ENCODE results near the gene CAPN2.
"Not testable (repeated sequence)": the region's sequence is repeated elsewhere in the genome, so short reads cannot be mapped to it uniquely, and the experiment has no call there.

The CAPN2 gene

DNA sequence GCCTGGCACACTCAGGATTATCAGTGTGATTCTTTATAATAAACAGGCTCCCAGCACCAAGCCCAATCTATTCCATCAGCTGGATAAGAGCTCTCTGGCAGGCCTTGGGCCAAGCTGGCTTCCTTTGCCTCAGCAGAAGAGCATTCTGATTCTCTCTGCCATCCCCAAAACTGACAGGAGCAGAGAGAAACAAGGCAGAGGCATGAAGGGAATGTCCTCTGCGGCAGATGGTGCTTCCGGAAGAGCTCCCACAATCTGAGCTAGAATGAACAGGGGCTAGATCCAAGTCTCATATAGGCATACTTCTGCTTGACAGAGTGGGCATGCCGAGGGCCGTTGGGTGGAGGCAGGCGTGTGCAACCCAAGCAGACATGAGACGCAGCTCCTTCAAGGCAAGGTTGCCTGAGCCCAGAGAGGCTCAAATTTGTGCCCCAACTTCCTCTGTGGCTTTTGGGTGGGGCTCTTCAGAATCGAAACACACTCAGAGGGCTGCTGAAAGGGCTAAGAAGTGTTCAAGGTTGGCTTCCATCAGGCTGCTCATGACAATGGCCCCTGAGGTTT lies 4.0 kb downstream of the CAPN2 start:
- DNase-seq (ENCODE audit: low read depth in 1 of 2, low spot score in 1 of 2) = peak; percentile 26 to 31

DNA sequence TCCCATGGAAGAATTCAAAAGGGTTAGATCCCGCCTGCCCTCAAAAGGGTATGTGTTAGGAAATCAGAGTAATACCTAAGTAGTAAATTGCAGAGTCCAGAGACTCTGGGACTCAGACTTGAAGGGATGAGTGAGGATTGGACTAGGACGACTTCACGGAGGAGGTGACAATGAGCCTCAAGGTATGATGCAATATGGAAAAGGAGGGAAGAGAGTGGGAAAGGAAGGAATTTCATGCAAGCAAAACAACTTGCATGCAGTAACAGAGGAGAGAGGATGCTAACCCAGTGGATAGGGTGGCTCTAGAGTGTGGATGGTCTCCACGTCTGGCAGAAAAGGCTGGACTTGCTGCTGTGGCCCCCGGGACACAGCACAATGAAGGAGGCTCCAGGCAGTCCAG lies 4.8 kb downstream of the CAPN2 start:
- no peak for DNase-seq (ENCODE audit: low read depth in 1 of 2, low spot score in 1 of 2)

DNA sequence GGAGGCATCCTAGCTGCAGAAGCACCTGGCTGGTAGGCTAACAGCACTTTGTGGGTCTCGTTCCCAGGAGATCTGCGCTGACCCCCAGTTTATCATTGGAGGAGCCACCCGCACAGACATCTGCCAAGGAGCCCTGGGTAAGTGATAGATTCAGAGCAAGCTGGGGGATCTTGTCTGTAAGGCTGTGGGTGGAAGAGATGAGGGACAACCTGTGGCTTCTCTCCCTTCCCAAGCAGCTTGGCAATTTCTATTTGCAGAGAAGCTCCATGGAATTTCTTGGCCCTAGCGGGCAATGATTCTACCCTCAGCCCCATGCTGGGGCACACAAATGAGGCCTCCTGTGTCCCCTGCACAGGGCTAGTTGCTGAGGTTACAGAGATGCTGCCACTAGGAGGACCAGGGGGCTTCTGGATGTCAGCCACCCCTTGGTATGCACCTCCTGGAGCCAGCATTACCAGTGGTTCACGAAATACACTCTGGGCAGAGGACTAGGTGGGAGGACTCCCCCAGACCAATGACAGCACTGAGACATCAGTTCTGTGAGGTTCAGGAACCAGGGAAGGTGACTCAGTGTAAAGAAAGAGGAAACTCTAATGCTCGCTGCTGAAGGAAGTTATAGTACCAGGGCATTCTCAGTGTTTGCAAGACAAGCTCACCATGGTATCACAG lies 5.5 kb downstream of the CAPN2 start:
- DNase-seq (ENCODE audit: low read depth in 1 of 2, low spot score in 1 of 2) = no peak

- DNase-seq (ENCODE audit: low read depth in 1 of 2, low spot score in 1 of 2) = no peak
These were observed 6.5 kb downstream of the CAPN2 start for GRCh38 chr1:223718850-223719249.

DNA sequence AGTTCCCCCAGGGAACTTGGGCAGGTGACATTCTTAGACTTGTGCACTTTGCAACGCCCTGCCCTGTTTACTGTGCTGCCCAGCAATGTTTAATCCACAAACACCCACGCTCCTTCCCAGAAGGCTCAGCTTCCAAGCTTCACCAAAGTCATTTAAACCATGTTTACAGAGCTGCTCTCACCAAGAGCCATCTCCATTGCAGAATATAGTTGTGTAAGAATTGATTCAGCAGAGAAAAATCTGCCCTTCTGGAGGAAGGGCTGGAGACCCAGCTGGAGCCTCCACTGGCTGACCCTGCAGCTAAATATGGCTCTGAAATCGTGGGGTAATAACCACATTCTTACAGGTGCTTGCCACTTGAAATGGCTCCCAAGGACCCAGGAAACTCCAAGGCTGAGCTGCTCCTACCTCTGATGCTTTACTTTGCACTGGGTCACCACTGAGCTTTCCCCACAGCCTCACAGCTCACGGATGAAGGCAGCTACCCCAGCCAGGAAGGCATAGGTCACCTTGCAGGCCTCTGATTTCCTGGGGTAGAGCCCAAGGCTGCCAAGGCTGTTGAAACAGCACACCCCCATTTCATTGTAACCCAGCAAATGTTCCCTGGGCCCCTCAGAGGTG lies 8.7 kb downstream of the CAPN2 start:
- no peak for DNase-seq (ENCODE audit: low read depth in 1 of 2, low spot score in 1 of 2)

GRCh38 chr1:223721658-223722607 lies 9.6 kb downstream of the CAPN2 start:
- DNase-seq (ENCODE audit: low read depth in 1 of 2, low spot score in 1 of 2) = no peak

DNA sequence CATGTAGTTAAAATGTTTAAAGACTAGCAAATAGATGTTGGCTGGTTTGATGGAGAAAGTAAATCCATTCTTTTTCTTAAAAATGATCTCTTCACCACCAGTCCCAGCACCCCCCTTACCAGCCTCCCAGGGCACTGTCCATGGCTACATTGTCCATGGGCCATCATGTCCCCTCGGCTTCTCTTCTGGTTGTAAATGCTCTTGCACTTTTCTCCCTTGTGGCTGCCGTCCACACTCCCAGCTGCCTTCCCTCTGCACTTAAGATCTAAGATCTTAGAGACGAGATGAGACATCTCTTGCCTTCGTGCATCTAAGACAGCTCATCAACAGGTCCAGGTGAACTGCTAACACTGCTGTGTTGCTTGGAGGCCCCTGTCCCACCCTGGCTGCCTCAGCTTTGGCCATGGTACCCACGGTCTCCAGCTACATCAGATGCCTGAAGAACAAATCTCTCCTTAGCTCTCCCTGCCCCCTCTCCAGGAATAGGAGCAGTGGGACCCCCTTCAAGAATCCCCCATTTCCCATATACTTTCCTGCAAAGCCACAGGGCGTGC lies 11.1 kb downstream of the CAPN2 start:
- DNase-seq (ENCODE audit: low read depth in 1 of 2, low spot score in 1 of 2) = no peak

DNA sequence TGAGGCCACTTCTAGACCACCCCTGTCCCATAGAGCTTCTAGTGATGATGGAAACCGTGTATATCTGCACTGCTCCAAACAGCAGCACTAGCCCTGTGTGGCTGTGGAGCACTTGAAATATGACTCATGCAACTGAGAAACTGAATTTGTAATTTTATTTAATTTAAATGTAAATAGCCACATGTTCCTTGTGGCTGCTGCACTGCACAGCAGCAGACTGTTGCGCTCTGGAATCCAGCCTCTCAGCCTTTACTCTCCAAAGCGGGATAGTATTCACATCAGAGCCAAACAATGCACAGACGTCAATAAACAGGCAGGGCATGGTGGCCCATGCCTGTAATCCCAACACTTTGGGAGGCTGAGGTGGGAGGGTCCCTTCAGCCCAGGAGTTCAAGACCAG lies 12.0 kb downstream of the CAPN2 start:
- no peak for DNase-seq (ENCODE audit: low read depth in 1 of 2, low spot score in 1 of 2)

DNA sequence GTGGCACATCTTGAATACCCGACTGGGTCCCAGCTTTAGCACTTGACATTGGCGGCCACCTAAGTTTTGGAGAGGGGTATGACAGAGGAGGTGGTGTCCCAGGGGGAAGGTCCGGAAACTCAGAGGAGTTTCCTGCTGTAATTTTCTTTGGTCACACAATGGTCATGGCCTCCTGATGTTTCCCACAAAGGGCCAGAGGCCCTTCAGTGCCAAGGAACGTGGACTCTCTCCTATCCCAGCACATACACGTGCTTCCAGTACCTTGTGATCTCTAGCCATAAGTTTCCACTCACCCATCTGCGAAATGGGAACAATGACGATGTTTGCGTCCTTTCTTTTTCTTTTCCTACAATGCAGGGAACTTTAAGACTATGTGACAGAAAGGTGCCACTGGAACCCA lies 13.2 kb downstream of the CAPN2 start:
- no peak for DNase-seq (ENCODE audit: low read depth in 1 of 2, low spot score in 1 of 2)

- peak; percentile 61 to 79 for DNase-seq (ENCODE audit: low read depth in 1 of 2, low spot score in 1 of 2)
These were observed 14.2 kb downstream of the CAPN2 start for GRCh38 chr1:223726380-223727001.

DNA sequence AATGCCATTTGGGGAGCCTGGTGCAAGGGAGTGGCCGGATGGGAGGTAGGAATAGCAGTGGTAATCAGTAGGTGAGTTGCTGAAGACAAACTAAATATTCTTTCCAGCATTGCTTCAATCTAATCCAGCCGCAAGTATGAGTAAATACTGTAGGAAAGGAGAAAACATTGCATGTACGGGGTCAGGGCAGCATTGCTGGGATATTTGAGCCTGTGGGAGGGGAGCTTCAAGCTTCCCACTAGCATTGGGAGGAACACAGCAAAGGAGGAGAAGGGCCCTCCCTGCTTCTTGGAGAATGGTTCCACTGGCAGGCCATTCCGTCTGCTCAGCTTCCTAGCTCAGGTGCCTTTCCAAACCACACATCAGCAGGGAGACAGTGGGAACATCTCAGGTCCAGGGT lies 15.2 kb downstream of the CAPN2 start:
- DNase-seq (ENCODE audit: low read depth in 1 of 2, low spot score in 1 of 2) = no peak

DNA sequence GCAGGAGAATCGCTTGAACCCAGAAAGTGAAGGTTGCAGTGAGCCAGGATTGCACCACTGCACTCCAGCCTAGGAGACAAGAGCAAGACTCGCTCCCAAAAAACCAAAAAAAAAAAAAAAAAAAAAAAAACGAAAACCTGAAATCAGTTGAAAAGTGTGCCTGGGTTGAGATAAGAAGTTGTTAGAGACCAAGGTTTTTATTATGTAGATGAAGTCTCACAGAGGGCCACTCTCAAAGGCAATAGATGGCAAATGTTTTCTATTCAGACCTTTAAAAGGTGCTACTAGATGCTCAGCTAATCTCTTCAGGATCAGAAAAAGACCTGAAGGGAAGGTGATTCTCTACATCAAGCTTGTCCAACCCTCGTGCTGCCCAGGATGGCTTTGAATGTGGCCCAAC lies 17.6 kb downstream of the CAPN2 start:
- no peak for DNase-seq (ENCODE audit: low read depth in 1 of 2, low spot score in 1 of 2)

GRCh38 chr1:223730479-223731132 lies 18.3 kb downstream of the CAPN2 start:
- DNase-seq (ENCODE audit: low read depth in 1 of 2, low spot score in 1 of 2) = no peak

DNA sequence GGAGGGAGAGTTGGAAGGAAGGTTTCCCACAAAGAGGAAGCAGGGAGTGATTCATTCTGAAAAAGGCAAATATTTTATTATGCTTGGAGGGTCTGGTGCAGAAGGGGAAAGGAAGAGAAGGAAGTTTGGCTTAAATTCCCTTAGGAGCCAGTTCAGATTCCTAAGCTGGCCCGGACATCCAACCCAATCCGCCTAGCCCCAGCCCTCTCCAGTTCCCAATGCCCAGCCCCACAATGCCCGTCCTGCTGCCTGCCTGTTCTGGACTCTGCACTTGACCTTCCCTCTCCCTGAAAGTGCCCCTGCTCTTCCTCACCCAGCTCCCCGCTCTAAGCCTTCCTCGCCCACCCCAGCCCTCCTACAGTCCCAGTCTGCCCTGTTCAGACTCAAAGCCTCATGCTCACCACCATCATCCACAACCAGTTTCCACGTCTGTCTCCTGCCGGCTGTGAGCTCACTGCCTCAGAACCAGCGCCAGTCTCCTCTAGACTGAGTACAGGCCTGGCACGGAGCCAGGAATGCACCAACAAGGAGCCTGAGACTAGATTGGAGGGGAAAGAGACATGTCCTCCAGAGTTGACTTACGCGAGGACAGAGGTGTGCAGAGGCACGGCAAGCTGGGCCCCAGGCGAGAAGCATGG lies 18.9 kb downstream of the CAPN2 start:
- DNase-seq (ENCODE audit: low read depth in 1 of 2, low spot score in 1 of 2) = no peak

- DNase-seq (ENCODE audit: low read depth in 1 of 2, low spot score in 1 of 2) = no peak
These were observed 20.9 kb downstream of the CAPN2 start for GRCh38 chr1:223732993-223733798.

DNA sequence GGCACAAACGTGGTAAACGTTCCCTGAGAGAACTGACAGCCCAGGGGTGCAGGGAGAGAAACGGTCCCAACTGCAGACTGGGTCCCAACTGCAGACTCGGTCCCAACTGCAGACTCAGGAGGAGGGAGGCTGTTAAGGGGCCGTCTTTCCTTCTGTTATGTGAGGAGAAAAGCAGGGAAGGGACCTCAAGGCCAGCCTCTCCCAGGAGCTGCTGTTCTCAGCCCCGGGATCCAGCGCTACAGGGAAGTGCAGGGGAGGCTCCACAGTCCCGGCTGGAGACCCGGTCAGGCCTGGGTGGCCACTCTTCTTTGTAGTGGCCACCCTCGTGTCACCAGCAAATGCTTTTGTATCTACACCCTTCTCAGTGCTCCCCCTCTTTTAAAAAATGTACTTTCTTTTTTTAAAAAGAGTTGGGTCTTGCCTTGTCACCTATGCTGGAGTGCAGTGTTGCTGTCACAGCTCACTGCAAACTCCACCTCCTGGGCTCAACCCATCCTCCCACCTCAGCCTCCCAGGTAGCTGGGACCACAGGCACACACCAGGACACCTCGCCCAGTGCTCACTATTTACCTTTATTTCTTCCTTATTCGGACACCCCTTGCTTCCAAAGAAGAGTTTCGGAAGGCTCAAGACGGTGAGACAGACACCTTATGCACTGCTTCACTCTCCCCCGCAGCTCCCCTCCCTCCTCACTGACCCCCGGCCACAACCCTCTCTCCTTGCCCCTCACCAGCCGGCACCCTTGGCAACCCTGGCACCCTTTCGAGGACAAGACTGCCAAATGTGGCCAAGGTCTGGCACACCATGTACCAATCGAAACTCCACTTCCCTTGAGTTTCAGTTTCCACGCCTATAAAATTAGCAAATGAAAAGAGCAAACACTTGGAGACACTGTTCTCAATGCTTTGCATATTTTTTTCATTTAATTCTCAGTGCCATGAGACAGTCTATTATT lies 21.8 kb downstream of the CAPN2 start:
- no peak for DNase-seq (ENCODE audit: low read depth in 1 of 2, low spot score in 1 of 2)

DNA sequence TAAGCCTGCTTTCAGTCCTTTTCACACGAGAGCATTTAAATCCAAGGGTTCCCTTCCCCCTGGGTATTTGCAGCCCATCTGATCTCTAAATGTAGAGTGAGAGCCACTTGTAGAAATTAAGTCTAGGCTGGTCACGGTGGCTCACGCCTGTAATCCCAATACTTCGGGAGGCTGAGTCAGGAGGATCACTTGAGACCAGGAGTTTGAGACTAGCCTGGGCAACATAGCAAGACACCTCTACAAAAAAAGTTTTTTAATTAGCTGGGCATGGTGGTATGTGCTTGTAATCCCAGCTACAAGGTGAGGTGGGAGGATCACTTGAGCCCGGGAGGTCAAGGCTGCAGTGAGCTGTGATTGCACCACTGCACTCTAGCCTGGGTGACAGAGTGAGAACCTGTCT lies 24.3 kb downstream of the CAPN2 start:
- not testable (repeated sequence) for DNase-seq (ENCODE audit: low read depth in 1 of 2, low spot score in 1 of 2)

DNA sequence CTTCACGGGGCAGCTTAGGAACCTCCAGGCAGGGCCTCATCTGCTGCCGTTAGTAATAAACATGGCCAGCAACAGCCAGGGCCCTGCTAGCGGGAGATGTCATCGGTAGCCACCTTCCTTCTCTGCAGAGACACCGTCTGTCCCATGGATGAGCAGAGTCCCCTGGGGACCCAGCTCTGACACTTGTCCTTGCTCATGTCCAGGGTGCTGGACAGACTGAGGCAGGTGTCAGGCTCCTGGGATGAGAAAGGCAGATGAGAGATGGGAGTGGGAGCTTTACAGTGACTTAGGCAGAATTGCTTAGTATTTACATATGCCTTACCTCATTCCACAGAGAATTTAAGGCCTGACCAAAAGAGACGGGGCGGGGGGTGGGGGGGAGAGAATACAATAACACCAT lies 25.0 kb downstream of the CAPN2 start:
- DNase-seq (ENCODE audit: low read depth in 1 of 2, low spot score in 1 of 2) = no peak

Measured in activated T-helper 1 cell treated with anti-CD3 and anti-CD28 coated beads, Interleukin-2, amount 50 U/mL, for 16 hours (primary cell).